GM10248 (cell line): ENCODE data around the gene KIZ.

Experiments
- CTCF ChIA-PET: fragments of 300-600 bp; sonication (Branson Sonifier 250); formaldehyde crosslinking; extraction: SDS; loops from one replicate; lab custom pipeline; 2021; ENCODE audit warnings: antibody characterized with exemption; lab: Yijun Ruan, JAX
- POLR2A ChIA-PET: fragments of 350-650 bp; sonication (Branson Sonifier 250); formaldehyde crosslinking; extraction: SDS; loops from one replicate; lab custom pipeline; 2020; ENCODE audit warnings: antibody characterized with exemption; lab: Yijun Ruan, JAX
- DNase-seq: peaks from one replicate; pipeline ENCODE4 v3.0.0; 2012; ENCODE audit errors: extremely low spot score
- TF ChIP-seq, protein P1 (sequence below): IDR thresholded peaks from 2 replicates; pipeline ENCODE4 v1.5.1; 2012; ENCODE audit warnings: mild to moderate bottlenecking, low read depth; ENCODE audit errors: extremely low read depth, missing control alignments, control extremely low read depth

Gene KIZ

DNA sequence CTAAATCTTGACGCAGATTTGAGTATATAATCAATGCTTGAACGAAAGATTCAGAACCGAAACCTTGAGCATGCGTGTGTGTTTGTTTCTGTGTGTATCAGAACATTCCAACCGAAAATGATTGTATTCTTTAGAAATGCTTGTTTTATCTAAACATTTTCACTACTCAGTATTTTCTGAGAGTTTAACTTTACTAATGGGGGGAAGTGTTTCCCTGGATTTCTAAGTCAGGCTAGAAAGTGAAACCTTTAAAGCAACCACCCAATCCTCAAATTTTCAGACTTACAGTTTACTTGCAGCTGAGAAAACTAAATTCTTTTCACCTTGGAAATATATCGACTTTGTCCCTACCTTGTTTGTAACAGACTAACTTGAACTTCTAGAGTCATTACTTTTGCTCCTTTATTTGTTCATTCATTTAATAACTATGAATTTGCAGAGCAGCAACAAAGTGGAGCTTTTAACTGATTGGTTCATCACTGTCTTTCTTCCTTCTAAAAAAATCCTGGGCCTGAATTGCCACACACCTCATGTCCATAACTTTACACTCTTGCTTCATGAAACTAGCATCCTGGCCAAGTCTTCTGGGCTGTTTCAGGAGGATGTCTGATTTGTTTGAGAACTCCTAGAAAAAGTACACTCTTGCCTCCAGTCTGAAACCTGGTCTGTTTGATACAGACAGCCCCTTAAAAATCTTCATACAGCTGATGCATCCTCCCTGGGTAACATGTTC lies 99.5 kb downstream of the KIZ start:
- no peak for DNase-seq
- TF ChIP-seq, protein P1, sequence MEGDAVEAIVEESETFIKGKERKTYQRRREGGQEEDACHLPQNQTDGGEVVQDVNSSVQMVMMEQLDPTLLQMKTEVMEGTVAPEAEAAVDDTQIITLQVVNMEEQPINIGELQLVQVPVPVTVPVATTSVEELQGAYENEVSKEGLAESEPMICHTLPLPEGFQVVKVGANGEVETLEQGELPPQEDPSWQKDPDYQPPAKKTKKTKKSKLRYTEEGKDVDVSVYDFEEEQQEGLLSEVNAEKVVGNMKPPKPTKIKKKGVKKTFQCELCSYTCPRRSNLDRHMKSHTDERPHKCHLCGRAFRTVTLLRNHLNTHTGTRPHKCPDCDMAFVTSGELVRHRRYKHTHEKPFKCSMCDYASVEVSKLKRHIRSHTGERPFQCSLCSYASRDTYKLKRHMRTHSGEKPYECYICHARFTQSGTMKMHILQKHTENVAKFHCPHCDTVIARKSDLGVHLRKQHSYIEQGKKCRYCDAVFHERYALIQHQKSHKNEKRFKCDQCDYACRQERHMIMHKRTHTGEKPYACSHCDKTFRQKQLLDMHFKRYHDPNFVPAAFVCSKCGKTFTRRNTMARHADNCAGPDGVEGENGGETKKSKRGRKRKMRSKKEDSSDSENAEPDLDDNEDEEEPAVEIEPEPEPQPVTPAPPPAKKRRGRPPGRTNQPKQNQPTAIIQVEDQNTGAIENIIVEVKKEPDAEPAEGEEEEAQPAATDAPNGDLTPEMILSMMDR, result no peak
- CTCF ChIA-PET, result interaction anchor here (1.8 to 2.0 kb wide), 3 partner anchors 10 to 280 kb away, joined by 3 to 18 read pairs (median 8); no protein-coding TSS in a partner anchor
- POLR2A ChIA-PET, result no interaction called here

DNA sequence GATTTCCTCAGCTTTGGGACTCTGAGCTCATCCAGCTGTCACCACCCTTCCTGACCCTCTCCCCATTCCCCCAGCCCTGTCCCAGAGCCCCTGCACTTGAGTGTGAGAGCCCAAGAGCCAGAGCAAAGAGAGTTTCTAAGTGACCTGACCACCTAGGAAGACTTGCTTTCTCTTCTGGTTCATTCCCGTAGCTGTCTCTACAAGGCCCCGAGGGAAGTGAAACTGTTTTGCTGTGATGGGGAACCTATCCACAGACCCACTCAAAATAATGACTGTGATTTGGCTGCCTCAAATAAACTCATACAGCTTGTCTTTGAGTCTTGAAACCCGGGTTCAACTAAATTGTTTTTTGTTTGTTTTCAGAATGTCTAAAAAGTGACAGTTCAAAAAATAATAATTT lies 102.6 kb downstream of the KIZ start:
- CTCF ChIA-PET, result interaction anchor here (0.8 to 3.7 kb wide), 5 partner anchors 9 to 277 kb away, joined by 3 to 21 read pairs (median 6); no protein-coding TSS in a partner anchor
- DNase-seq, result peak; percentile 61
- TF ChIP-seq, protein P1, result no peak
- POLR2A ChIA-PET, result no interaction called here

DNA sequence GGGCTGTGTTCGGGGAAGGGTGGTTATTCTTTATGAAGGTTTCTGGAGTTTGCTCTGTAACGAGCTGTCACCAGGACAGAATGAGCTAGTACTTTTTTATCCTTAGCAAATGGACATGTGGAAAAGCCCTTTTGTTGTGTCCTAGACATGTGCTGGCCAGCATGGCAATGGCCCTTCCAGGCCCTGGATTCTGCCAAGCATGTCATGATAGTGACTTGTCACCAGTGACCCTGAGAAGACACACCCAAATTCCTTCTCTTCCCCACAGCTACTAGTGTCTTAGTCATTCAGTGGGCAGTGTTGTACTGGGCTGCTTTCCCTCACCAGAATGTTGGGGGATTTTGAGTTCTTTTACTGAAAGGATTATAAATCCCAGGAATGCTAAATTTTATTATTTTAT lies 103.3 kb downstream of the KIZ start:
- TF ChIP-seq, protein P1, result no peak
- no peak for DNase-seq
- CTCF ChIA-PET, result interaction anchor here (0.9 to 3.7 kb wide), 7 partner anchors 8 to 386 kb away, joined by 3 to 21 read pairs (median 5); no protein-coding TSS in a partner anchor
- POLR2A ChIA-PET, result no interaction called here

DNA sequence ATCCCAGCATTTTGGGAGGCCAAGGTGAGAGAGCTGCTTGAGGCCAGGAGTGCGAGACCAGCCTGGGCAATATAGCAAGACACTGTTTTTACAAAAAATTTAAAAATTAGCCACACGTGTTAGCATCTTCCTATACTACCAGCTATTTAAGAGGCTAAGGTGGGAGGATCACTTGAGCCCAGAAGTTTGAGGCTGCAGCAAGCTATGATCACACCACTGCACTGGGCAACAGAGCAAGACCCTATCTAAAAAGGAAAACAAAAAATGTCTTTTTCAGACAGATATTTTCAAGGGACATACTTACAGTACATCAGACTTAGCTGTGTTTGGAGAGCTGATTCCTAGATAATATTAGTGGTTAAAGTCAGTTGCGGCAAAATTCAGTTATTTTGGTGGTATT lies 104.3 kb downstream of the KIZ start:
- POLR2A ChIA-PET, result interaction anchor here (0.6 kb wide), 1 partner anchor 32 kb away, joined by 7 read pairs; no protein-coding TSS in a partner anchor
- CTCF ChIA-PET, result interaction anchor here (0.8 to 3.7 kb wide), 4 partner anchors 33 to 341 kb away, joined by 3 to 21 read pairs (median 4); no protein-coding TSS in a partner anchor
- TF ChIP-seq, protein P1, result no peak
- DNase-seq, result no peak

DNA sequence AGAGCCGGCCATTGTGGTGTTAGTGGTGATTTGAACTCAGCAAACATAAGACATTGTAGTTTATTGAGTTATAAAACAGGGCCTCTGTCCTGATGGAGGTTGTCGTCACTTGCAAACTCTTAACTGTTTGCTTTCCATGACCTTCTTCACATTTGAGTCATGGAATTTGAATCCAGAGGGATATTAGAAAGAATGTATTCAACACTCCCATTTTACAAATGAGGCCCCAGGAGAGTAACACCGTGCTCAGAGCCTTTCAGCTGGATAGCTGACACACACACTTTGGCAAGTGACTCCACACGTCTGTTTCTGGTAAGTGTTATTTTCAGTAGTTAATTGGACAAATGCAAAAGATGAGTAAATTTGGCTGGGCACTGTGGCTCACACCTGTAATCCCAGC lies 104.8 kb downstream of the KIZ start:
- TF ChIP-seq, protein P1, result no peak
- ChIA-PET CTCF (interaction anchor here (1.6 to 3.7 kb wide), 2 partner anchors 271 to 275 kb away, joined by 5 to 21 read pairs; no protein-coding TSS in a partner anchor), POLR2A (interaction anchor here (0.6 kb wide), 1 partner anchor 32 kb away, joined by 7 read pairs; no protein-coding TSS in a partner anchor)
- DNase-seq, result no peak

DNA sequence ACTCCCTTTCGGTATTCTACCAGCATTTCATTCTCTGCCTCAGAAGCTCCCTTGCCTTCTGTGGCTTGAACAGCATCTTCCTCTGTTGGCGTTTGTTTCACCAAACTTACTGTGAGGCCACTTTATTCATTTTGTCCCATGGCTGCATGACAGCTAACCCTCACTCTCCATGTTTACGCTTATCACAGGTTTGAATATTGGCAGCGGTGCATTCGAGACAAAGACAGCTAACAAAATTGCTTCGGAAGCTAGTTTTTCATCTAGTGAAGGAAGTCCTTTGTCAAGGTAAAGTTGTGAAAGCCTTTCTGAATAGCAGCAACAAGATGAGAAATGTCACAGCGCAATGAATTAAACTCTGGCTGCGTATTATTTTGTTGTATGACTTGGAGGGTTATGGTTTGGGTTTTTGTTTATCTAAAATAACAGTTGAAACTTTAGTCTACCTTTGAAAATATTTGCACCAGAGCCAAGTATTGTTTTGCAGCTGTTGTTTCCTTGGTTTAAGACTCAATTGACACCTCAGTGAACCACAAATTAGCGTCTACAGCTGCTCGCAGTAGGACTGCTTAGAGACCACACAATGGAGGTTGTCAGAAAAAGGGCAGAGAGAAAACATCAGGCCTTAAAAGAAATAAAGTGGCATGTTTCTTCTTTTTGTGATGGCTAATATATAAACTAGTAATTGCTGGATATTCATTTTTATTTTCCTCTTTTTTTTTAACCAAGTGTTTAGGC lies 106.8 kb downstream of the KIZ start:
- DNase-seq, result no peak
- TF ChIP-seq, protein P1, result no peak
- ChIA-PET CTCF (interaction anchor here (1.0 to 1.9 kb wide), 4 partner anchors 35 to 383 kb away, joined by 3 to 13 read pairs (median 5); no protein-coding TSS in a partner anchor), POLR2A (no interaction called here)
